Endothelial cell of hepatic sinusoid (primary cell): ENCODE data around the gene RAPSN.

Source experiments
- in situ Hi-C: cut with HindIII; loops from 2 replicates; pipeline ENCODE4 v1.10.0; 2017; ENCODE audit warnings: low sequenced_read_pairs

The RAPSN gene

DNA sequence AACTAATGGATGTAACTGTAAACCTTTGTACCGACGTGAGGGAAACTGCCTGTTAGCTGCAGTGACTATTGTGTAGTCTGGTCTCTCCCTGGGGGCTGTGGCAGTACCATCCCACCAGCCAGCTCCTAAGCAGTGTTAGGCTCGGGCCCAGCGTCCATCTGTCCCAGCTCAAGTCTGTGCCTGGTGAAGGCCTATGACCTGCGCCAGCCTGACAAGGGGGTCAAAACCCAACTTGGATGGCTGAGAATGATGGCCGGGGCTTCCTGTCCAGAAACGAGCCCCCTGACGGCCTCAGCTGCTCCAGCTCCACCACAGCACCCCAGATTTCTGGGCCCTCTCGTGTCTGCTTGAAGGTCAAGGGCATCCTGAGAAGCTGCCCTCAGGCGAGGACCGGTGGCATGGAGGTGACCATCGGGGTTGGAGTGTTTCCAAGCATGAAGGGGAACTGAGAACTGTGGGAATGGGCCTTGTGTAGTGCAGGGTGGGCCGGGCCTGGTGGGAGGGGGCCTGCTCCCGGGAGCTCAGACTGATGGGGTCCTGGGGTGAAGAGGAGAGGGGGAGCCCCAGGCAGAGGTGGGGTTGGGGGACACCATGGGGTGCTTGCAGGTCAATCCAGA lies 56.3 kb downstream of the RAPSN start:
- in situ Hi-C loops: loop anchor here (10.0 kb wide), 2 partner anchors 52 to 98 kb away; partner anchors contain the start of gene RAPSN

GRCh38 chr11:47391711-47392432 lies 57.1 kb downstream of the RAPSN start:
- in situ Hi-C loops: loop anchor here (10.0 kb wide), 2 partner anchors 53 to 97 kb away; partner anchors contain the start of gene RAPSN

DNA sequence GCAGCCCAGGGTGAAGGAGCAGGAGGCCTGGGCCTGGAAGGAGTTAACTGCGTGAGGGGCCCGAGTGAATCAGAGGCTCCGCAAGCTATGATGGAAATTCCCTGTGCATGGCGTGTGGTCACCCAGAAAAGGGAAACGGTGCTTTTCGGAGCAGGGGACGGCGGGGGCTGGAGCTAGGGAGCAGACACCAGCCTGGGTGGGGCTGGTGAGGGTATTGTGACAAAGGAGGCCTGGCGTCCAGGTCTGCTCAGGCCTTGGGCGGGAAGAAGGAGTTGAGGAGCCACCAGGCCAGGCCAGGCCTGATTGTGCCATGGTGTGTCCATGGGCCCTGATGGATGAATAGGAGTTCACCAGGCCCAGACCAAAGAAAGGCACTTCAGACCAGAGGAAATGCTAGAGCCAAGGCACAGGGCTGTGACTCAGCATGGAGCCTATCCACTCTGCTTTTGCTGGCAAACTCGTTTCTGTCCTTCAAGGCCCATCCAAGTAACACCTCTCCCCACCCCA lies 57.8 kb downstream of the RAPSN start:
- in situ Hi-C loops: loop anchor here (10.0 kb wide), 2 partner anchors 54 to 96 kb away; partner anchors contain the start of gene RAPSN

- in situ Hi-C loops: loop anchor here (10.0 kb wide), 2 partner anchors 54 to 96 kb away; partner anchors contain the start of gene RAPSN
Measured at GRCh38 chr11:47390422-47390760, 58.5 kb downstream of the RAPSN start.

DNA sequence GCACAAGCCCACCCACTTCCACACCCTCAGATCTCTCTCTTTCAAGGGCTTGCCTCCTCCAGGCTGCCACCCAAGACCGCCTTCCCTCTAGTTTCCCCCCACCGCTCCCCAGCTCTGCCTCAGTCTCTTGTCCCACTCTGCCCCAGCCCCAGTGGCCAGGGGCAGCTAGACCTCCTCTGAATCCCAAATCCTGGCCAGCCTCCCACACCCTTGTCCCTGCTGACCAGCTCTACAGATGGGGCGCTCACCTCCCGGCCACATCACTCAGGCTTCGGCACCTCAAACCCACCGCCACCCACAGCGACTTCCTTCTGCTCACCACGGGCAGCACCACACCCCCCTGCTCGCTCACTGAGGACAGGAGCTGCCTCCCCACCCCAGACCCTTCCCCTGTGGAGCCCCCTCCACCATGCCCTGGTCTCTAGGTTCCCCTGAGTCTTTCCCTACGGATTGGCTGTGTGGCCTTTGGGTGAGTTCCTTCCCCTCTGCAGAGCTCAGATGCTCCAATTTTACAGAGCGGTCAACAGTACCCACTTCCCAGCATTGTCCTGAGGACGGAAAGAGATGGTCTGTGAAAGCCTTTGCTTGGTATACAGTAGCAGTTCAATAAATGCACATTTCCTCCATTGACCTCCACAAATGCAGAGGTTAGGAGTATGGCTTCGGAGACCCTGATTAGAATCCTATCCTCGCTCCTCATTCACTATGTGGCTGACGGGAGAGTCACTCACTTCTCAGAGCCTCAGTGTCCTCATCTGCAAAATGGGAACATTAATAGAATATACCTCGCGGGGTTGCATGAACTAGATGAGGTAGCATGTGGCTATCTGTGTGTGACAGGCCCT lies 59.1 kb downstream of the RAPSN start:
- in situ Hi-C loops: loop anchor here (10.0 kb wide), 2 partner anchors 55 to 95 kb away; partner anchors contain the start of gene RAPSN

- in situ Hi-C loops: no loop called here
Measured at GRCh38 chr11:47388697-47389576, 60.0 kb downstream of the RAPSN start.

- in situ Hi-C loops: no loop called here
Measured at GRCh38 chr11:47387944-47388696, 60.8 kb downstream of the RAPSN start.
